Ascending aorta (tissue), 2 donors: Measurements from ENCODE around the gene CAPN9. TPM values are rescaled to one million over a fixed set of nuclear protein-coding genes. Genes with fewer than 3 reads are reported as not detected.
"Not testable (repeated sequence)": the region's sequence is repeated elsewhere in the genome, so short reads cannot be mapped to it uniquely, and the experiment has no call there.

Experiments
- DNase-seq, 2 donors: peaks; one replicate each; pipeline ENCODE4 v3.0.0-alpha.2; 2019; ENCODE audit warnings: low spot score in 2 of 2
- H3K27ac ChIP-seq, 2 donors: fragments of 200-600 bp; sonication (generic); one replicate each; pipeline ENCODE4 v1.5.1; 2016 to 2017; ENCODE audit warnings: mild to moderate bottlenecking in 1 of 2
- H3K27me3 ChIP-seq: fragments of 200-600 bp; sonication (generic); one replicate; pipeline ENCODE4 v1.5.1; 2017
- H3K36me3 ChIP-seq, 2 donors: fragments of 200-600 bp; sonication (generic); one replicate each; pipeline ENCODE4 v1.5.1; 2016
- H3K4me1 ChIP-seq, 2 donors: fragments of 200-600 bp; sonication (generic); one replicate each; pipeline ENCODE4 v1.5.1; 2016 to 2017; ENCODE audit warnings: mild to moderate bottlenecking in 1 of 2
- H3K4me3 ChIP-seq, 2 donors: fragments of 200-600 bp; sonication (generic); one replicate each; pipeline ENCODE4 v1.5.1; 2016 to 2017; ENCODE audit warnings: mild to moderate bottlenecking in 1 of 2
- H3K9me3 ChIP-seq, 2 donors: fragments of 200-600 bp; sonication (generic); one replicate each; pipeline ENCODE4 v1.5.1; 2016
- CTCF ChIP-seq, 3 experiments: fragments of 200-600 bp in 2 of 3; fragments of 450-650 bp in 1 of 3; sonication (generic) in 2 of 3; IDR thresholded peaks; one replicate each; pipeline ENCODE4 v1.5.1; 2016 to 2019; ENCODE audit warnings: antibody characterized with exemption in 3 of 3, mild to moderate bottlenecking in 1 of 3, moderate library complexity in 1 of 3
- intact Hi-C: fragments of 100-400 bp; cut with DNase I; formaldehyde crosslinking; loops from one replicate; pipeline ENCODE4 v1.15.1; 2023
- total RNA-seq: library from RNA; depleted of rRNA; stranded (reverse); fragments of >200 nt; gene quantifications from one replicate; pipeline ENCODE4 v1.1.0, GENCODE V29; 2016

The CAPN9 gene, protein sequence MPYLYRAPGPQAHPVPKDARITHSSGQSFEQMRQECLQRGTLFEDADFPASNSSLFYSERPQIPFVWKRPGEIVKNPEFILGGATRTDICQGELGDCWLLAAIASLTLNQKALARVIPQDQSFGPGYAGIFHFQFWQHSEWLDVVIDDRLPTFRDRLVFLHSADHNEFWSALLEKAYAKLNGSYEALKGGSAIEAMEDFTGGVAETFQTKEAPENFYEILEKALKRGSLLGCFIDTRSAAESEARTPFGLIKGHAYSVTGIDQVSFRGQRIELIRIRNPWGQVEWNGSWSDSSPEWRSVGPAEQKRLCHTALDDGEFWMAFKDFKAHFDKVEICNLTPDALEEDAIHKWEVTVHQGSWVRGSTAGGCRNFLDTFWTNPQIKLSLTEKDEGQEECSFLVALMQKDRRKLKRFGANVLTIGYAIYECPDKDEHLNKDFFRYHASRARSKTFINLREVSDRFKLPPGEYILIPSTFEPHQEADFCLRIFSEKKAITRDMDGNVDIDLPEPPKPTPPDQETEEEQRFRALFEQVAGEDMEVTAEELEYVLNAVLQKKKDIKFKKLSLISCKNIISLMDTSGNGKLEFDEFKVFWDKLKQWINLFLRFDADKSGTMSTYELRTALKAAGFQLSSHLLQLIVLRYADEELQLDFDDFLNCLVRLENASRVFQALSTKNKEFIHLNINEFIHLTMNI
- not detected for total RNA-seq

DNA sequence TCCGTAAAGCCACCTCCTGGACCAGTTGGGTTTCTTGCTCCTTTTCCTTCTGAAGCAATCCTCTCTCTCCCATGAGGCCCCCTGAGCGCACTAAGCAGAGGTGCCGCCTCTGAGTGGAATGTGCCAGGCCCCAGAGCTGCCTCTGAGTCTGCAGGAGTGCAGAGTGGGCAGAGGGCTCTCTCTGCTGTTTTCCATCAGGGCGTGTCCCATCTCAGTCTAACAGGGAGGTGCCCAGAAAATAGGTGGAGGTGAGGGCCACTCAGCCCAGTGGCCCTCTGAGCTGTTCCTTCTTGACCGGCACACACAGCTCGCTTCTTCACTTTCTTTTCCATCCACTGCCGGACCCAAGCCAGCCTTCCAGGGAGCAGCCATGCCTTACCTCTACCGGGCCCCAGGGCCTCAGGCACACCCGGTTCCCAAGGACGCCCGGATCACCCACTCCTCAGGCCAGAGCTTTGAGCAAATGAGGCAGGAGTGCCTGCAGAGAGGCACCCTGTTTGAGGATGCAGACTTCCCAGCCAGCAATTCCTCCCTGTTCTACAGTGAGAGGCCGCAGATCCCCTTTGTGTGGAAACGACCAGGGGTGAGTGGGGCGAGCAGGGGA, at the start of gene CAPN9:
TSS of gene CAPN9 (plus strand) at position 262 of the 604 bp plus-strand sequence. CDS start at position 371, 109 bp downstream.
- no peak within 1 kb of the TSS for H3K27ac ChIP-seq
- H3K9me3 ChIP-seq, result no peaks in the 10 kb centered on the region
- H3K36me3 ChIP-seq, result no peaks in the 10 kb centered on the region
- no peak for TF ChIP-seq CTCF (IDR thresholded peaks at IDR 0.05)
- no peak for DNase-seq
- intact Hi-C loops, result no loop called here
- no peak within 1 kb of the TSS for H3K4me3 ChIP-seq
- H3K27me3 ChIP-seq, result no peaks in the 10 kb centered on the region
- no peaks in the 10 kb centered on the region for H3K4me1 ChIP-seq

- no peak for DNase-seq
- TF ChIP-seq CTCF (IDR thresholded peaks at IDR 0.05), result no peak
- Histone ChIP-seq H3K36me3 (peaks cover 8% of the 10 kb centered on the region in 2 donors), H3K9me3 (no peaks in the 10 kb centered on the region), H3K27me3 (no peaks in the 10 kb centered on the region), H3K4me1 (no peaks in the 10 kb centered on the region), H3K4me3 (no peak overlapping the region), H3K27ac (no peak overlapping the region)
- intact Hi-C loops, result no loop called here
Measured at GRCh38 chr1:230698130-230698529, 49.1 kb upstream of the CAPN9 start.

GRCh38 chr1:230698964-230699363, 48.2 kb upstream of the CAPN9 start:
- H3K27me3 ChIP-seq, intact Hi-C loops, H3K27ac ChIP-seq, H3K36me3 ChIP-seq, H3K9me3 ChIP-seq, H3K4me3 ChIP-seq, H3K4me1 ChIP-seq, DNase-seq: not testable (repeated sequence)

GRCh38 chr1:230699716-230700115, 47.5 kb upstream of the CAPN9 start:
- Histone ChIP-seq H3K4me3 (no peak overlapping the region), H3K4me1 (no peaks in the 10 kb centered on the region), H3K27ac (no peak overlapping the region), H3K36me3 (no peaks in the 10 kb centered on the region), H3K9me3 (no peaks in the 10 kb centered on the region), H3K27me3 (no peaks in the 10 kb centered on the region)
- intact Hi-C loops, result no loop called here
- TF ChIP-seq CTCF (IDR thresholded peaks at IDR 0.05), result no peak
- no peak for DNase-seq

DNA sequence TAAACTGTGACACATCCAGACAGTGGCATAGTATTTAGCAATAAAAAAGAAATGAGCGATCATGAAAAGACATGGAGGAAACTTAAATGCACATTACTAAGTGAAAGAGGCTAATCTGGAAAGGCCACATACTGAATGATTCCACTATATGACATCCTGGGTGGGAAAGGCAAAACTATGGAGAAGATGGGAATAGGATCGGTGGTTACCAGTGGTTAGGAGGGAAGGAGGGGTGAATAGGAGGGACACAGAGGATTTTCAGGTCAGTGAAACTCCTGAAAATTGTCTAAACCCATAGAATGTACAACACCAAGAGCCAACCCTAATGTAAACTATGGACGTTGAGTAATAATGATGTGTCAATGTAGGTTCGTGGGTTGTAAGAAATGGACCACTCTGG, 47.1 kb upstream of the CAPN9 start:
- H3K4me1 ChIP-seq, result no peaks in the 10 kb centered on the region
- no peak overlapping the region for H3K27ac ChIP-seq
- no peak for DNase-seq
- no peaks in the 10 kb centered on the region for H3K27me3 ChIP-seq
- intact Hi-C loops, result no loop called here
- TF ChIP-seq CTCF (IDR thresholded peaks at IDR 0.05), result no peak
- H3K9me3 ChIP-seq, result no peaks in the 10 kb centered on the region
- H3K36me3 ChIP-seq, result no peaks in the 10 kb centered on the region
- H3K4me3 ChIP-seq, result no peak overlapping the region

GRCh38 chr1:230701434-230701833, 45.8 kb upstream of the CAPN9 start:
- H3K4me1 ChIP-seq, result no peaks in the 10 kb centered on the region
- intact Hi-C loops, result no loop called here
- H3K4me3 ChIP-seq, result no peak overlapping the region
- TF ChIP-seq CTCF (IDR thresholded peaks at IDR 0.05), result no peak
- DNase-seq, result no peak
- H3K9me3 ChIP-seq, result no peaks in the 10 kb centered on the region
- no peaks in the 10 kb centered on the region for H3K27me3 ChIP-seq
- no peak overlapping the region for H3K27ac ChIP-seq
- H3K36me3 ChIP-seq, result no peaks in the 10 kb centered on the region
